Activated CD4-positive, alpha-beta T cell treated with anti-CD3 and anti-CD28 coated beads, Interleukin-2, amount 50 U/mL, for 16 hours (primary cell): Measurements from ENCODE around the gene DOK6.
"Not testable (repeated sequence)": the region's sequence is repeated elsewhere in the genome, so short reads cannot be mapped to it uniquely, and the experiment has no call there.

Experiments used
- DNase-seq: peaks from one replicate; pipeline ENCODE4 v3.0.0-alpha.2; 2020

DOK6 gene

GRCh38 chr18:69400253-69400975, at the start of gene DOK6:
TSS of gene DOK6 (plus strand) at chr18:69400888.
- no peak for DNase-seq

- no peak for DNase-seq
Observed at GRCh38 chr18:69353023-69353422, 47.7 kb upstream of the DOK6 start.

GRCh38 chr18:69357590-69357989, 43.1 kb upstream of the DOK6 start:
- no peak for DNase-seq

GRCh38 chr18:69358212-69358895, 42.3 kb upstream of the DOK6 start:
- DNase-seq = no peak

- not testable (repeated sequence) for DNase-seq
Observed at GRCh38 chr18:69359768-69360167, 40.9 kb upstream of the DOK6 start.

GRCh38 chr18:69364930-69365329, 35.8 kb upstream of the DOK6 start:
- no peak for DNase-seq

GRCh38 chr18:69365658-69366057, 35.0 kb upstream of the DOK6 start:
- no peak for DNase-seq

- no peak for DNase-seq
Observed at GRCh38 chr18:69367104-69367503, 33.6 kb upstream of the DOK6 start.

GRCh38 chr18:69371729-69372128, 29.0 kb upstream of the DOK6 start:
- no peak for DNase-seq

GRCh38 chr18:69380324-69380723, 20.4 kb upstream of the DOK6 start:
- DNase-seq = no peak

GRCh38 chr18:69383186-69383585, 17.5 kb upstream of the DOK6 start:
- DNase-seq = no peak

- no peak for DNase-seq
Observed at GRCh38 chr18:69387186-69387585, 13.5 kb upstream of the DOK6 start.

GRCh38 chr18:69388222-69388621, 12.5 kb upstream of the DOK6 start:
- DNase-seq = no peak

GRCh38 chr18:69397096-69397495, 3.6 kb upstream of the DOK6 start:
- DNase-seq = no peak

GRCh38 chr18:69399253-69399652, 1.4 kb upstream of the DOK6 start:
- DNase-seq = no peak

GRCh38 chr18:69400976-69401225, 213 bp downstream of the DOK6 start:
- no peak for DNase-seq

GRCh38 chr18:69401226-69401971, 711 bp downstream of the DOK6 start:
- no peak for DNase-seq

GRCh38 chr18:69401972-69402532, 1.4 kb downstream of the DOK6 start:
- no peak for DNase-seq

GRCh38 chr18:69402533-69402989, 1.9 kb downstream of the DOK6 start:
- DNase-seq = no peak

GRCh38 chr18:69408522-69408921, 7.8 kb downstream of the DOK6 start:
- DNase-seq = no peak

- DNase-seq = no peak
Observed at GRCh38 chr18:69411199-69411598, 10.5 kb downstream of the DOK6 start.

- no peak for DNase-seq
Observed at GRCh38 chr18:69414184-69414583, 13.5 kb downstream of the DOK6 start.

- no peak for DNase-seq
Observed at GRCh38 chr18:69432847-69433246, 32.2 kb downstream of the DOK6 start.

GRCh38 chr18:69435000-69435399, 34.3 kb downstream of the DOK6 start:
- DNase-seq = no peak
